Natural killer cell (primary cell): Measurements from ENCODE around the gene LYPD1. TPM values are rescaled to one million over a fixed set of nuclear protein-coding genes. Genes with fewer than 3 reads are reported as not detected.

Experiments
- ATAC-seq, 3 donors: fragments of 150-1000 bp in 2 of 3; fragments of 200-7000 bp in 1 of 3; cut with Tn5 transposase; 1 replicate in 1 of 3; 2 replicates in 2 of 3; pipeline ENCODE4 v1.10.0; 2021; ENCODE audit warnings: mild to moderate bottlenecking in 2 of 3, moderate library complexity in 2 of 3
- DNase-seq, 2 donors: peaks; one replicate each; pipeline versions ENCODE4 v3.0.0 to v3.0.0-alpha.2; 2013 to 2021; ENCODE audit warnings: mixed read lengths in 1 of 2
- H3K27ac ChIP-seq: one replicate; pipeline ENCODE4 v1.5.1; 2013; ENCODE audit warnings: mild to moderate bottlenecking, low read length
- H3K27me3 ChIP-seq: one replicate; pipeline ENCODE4 v1.6.1; 2013; ENCODE audit warnings: low read length; ENCODE audit not compliant: control insufficient read depth, insufficient read depth
- H3K36me3 ChIP-seq: one replicate; pipeline ENCODE4 v1.6.1; 2013; ENCODE audit warnings: low read length; ENCODE audit not compliant: control insufficient read depth, insufficient read depth
- H3K4me1 ChIP-seq: one replicate; pipeline ENCODE4 v1.6.1; 2013; ENCODE audit warnings: low read length; ENCODE audit not compliant: control insufficient read depth, insufficient read depth
- H3K4me3 ChIP-seq: one replicate; pipeline ENCODE4 v1.5.1; 2013; ENCODE audit warnings: low read length
- H3K9me3 ChIP-seq: one replicate; pipeline ENCODE4 v1.6.1; 2013; ENCODE audit warnings: low read length; ENCODE audit not compliant: control insufficient read depth, insufficient read depth
- H3K27ac Mint-ChIP-seq, 2 donors: one replicate each; pipeline ENCODE4 v1.8.0; 2022; ENCODE audit warnings: mild to moderate bottlenecking in 2 of 2, mixed read lengths in 2 of 2, moderate library complexity in 1 of 2
- H3K27me3 Mint-ChIP-seq, 2 donors: one replicate each; pipeline ENCODE4 v1.8.0; 2022; ENCODE audit warnings: low read depth in 2 of 2, mixed read lengths in 2 of 2
- H3K36me3 Mint-ChIP-seq: one replicate; pipeline ENCODE4 v1.8.0; 2022; ENCODE audit warnings: mixed read lengths
- H3K4me1 Mint-ChIP-seq, 2 donors: one replicate each; pipeline ENCODE4 v1.8.0; 2022; ENCODE audit warnings: mixed read lengths in 2 of 2
- H3K4me3 Mint-ChIP-seq: one replicate; pipeline ENCODE4 v1.8.0; 2022; ENCODE audit warnings: mild to moderate bottlenecking, moderate library complexity, mixed read lengths
- H3K9me3 Mint-ChIP-seq, 2 donors: one replicate each; pipeline ENCODE4 v1.8.0; 2022; ENCODE audit warnings: mixed read lengths in 2 of 2
- WGBS: methylation state at CpG from one replicate; pipeline ENCODE4 v1.1.7; 2013; ENCODE audit warnings: missing lambda C conversion rate; ENCODE audit not compliant: insufficient coverage; 5-methylcytosine and 5-hydroxymethylcytosine counted together
- intact Hi-C: fragments of 100-400 bp; cut with micrococcal nuclease; formaldehyde crosslinking; loops from one replicate; pipeline ENCODE4 v1.14.2; 2022
- total RNA-seq, 4 donors: library from RNA; stranded (reverse); fragments of 120-200 nt in 1 of 4; gene quantifications; one replicate each; pipeline versions ENCODE4 v1.2.3 to v1.2.4, GENCODE V29; 2013 to 2022
- TF ChIP-seq, protein P1 (sequence below): fragments of 200-600 bp; IDR thresholded peaks from one replicate; pipeline ENCODE4 v1.8.0; 2022; ENCODE audit warnings: antibody characterized with exemption

The LYPD1 gene
- total RNA-seq, 3 donors from 2014 or later (not counting 1 experiment from before 2014, with no cell fraction given), result not detected

DNA sequence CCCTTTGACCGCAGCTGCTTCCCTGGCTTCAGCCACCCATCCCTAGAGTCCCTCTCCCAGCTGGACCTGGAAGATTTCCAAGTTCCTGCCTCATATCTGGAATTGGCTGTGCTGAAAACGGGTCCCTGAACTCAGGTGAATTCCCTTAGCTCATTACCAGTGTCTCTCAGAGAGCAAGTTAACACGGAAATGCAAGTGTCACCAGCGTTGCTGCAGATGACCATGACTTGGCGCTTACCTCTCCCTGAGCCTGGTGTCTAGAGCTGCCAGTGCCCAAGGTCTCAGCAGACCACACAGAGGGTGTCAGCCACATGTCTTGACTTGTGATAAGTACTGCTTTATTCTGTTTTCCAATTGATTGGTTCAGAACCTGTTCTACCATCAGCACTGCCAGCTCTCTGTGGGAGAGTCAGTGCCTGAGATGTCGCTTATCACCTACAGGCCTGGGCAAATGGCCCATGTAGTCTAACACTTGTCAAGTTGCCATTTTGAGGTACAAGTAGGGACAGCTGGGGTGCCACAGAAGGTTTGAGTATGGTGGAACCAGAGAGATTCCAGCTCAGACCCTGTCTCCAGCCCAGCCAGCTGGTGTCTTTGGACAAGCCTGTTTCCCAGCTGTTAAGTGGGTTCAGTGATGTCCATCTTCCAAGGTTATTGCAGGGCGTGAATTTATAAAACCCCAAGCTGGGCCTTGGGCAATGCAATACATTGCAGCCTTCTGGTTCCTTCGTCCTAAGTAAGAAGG, 48.7 kb downstream of the LYPD1 start:
- H3K4me1 Mint-ChIP-seq, result no peaks in the 10 kb centered on the region
- Histone ChIP-seq H3K4me3 (no peak overlapping the region), H3K36me3 (no peaks in the 10 kb centered on the region), H3K27ac (no peak overlapping the region), H3K9me3 (peaks cover 5% of the 10 kb centered on the region), H3K27me3 (no peaks in the 10 kb centered on the region), H3K4me1 (no peaks in the 10 kb centered on the region)
- H3K27me3 Mint-ChIP-seq, result no peaks in the 10 kb centered on the region
- intact Hi-C loops, result no loop called here
- H3K9me3 Mint-ChIP-seq, result peaks cover 2 to 7% of the 10 kb centered on the region in 2 donors
- no peak for DNase-seq
- no peaks in the 10 kb centered on the region for H3K36me3 Mint-ChIP-seq
- WGBS, result 84% methylated on average over 8 of the region's 8 CpGs
- TF ChIP-seq, protein P1, sequence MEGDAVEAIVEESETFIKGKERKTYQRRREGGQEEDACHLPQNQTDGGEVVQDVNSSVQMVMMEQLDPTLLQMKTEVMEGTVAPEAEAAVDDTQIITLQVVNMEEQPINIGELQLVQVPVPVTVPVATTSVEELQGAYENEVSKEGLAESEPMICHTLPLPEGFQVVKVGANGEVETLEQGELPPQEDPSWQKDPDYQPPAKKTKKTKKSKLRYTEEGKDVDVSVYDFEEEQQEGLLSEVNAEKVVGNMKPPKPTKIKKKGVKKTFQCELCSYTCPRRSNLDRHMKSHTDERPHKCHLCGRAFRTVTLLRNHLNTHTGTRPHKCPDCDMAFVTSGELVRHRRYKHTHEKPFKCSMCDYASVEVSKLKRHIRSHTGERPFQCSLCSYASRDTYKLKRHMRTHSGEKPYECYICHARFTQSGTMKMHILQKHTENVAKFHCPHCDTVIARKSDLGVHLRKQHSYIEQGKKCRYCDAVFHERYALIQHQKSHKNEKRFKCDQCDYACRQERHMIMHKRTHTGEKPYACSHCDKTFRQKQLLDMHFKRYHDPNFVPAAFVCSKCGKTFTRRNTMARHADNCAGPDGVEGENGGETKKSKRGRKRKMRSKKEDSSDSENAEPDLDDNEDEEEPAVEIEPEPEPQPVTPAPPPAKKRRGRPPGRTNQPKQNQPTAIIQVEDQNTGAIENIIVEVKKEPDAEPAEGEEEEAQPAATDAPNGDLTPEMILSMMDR, result no peak
- ATAC-seq, result no peak
- no peak overlapping the region for H3K4me3 Mint-ChIP-seq
- H3K27ac Mint-ChIP-seq, result no peak overlapping the region

DNA sequence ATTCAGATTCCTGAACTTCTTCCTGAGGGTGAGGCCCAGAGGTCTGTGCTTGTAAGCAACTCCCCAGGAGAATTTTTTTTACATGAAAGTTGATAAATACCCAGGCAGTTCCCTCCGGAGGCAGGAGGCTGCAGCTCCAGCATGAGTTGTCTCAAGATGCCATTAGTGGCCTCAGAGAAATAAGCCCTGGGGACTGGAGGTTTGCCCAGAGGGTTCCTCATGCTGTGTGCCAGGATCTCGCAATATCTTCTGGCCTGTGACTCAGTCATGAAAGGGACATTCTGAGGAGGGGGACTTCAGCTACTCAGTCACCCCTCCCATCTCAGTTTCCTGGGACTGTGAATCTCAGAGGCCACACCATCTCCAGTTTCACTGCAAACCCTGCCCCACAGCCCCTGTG, 49.9 kb downstream of the LYPD1 start:
- TF ChIP-seq, protein P1, result no peak

DNA sequence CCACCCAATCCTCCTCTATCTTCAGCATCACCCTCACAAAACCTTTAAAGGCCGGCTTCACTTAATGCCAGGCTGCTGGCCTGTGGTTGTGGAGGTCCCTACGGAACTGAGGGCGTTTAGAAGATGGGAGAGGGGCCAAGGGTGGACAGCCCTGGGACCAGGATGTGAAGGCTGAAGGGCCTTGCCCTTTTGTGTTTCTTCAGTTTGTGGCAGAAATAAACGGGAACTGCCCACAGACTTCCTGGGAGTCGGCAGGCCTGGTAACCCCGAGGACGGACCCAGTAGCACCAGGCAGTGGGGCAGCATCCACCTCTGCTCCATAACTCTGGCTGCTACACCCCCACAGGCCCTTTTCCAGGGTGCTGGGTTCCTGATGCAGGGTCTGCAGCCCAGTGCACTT, 51.3 kb downstream of the LYPD1 start:
- TF ChIP-seq, protein P1, result no peak
- no peak for ATAC-seq
- Mint-ChIP-seq H3K27ac (no peak overlapping the region), H3K9me3 (peaks cover 0 to 3% of the 10 kb centered on the region in 2 donors), H3K27me3 (no peaks in the 10 kb centered on the region), H3K4me3 (no peak overlapping the region), H3K4me1 (no peaks in the 10 kb centered on the region), H3K36me3 (no peaks in the 10 kb centered on the region)
- Histone ChIP-seq H3K27ac (no peak overlapping the region), H3K9me3 (peaks cover 5% of the 10 kb centered on the region), H3K4me3 (no peak overlapping the region), H3K4me1 (no peaks in the 10 kb centered on the region), H3K27me3 (no peaks in the 10 kb centered on the region), H3K36me3 (no peaks in the 10 kb centered on the region)
- intact Hi-C loops, result no loop called here
- no peak for DNase-seq
- WGBS, result 84% methylated on average over 7 of the region's 7 CpGs

More for the DNA sequence above, 49.9 kb downstream of the LYPD1 start:
- H3K4me1 Mint-ChIP-seq, result no peaks in the 10 kb centered on the region
- Histone ChIP-seq H3K36me3 (no peaks in the 10 kb centered on the region), H3K4me1 (no peaks in the 10 kb centered on the region), H3K27me3 (no peaks in the 10 kb centered on the region), H3K9me3 (peaks cover 5% of the 10 kb centered on the region), H3K4me3 (no peak overlapping the region), H3K27ac (no peak overlapping the region)
- no peaks in the 10 kb centered on the region for H3K27me3 Mint-ChIP-seq
- intact Hi-C loops, result no loop called here
- H3K27ac Mint-ChIP-seq, result no peak overlapping the region
- H3K4me3 Mint-ChIP-seq, result no peak overlapping the region
- H3K36me3 Mint-ChIP-seq, result no peaks in the 10 kb centered on the region
- 78% methylated on average over 2 of the region's 2 CpGs for WGBS
- DNase-seq, result no peak
- peaks cover 2 to 7% of the 10 kb centered on the region in 2 donors for H3K9me3 Mint-ChIP-seq
- ATAC-seq, result no peak

DNA sequence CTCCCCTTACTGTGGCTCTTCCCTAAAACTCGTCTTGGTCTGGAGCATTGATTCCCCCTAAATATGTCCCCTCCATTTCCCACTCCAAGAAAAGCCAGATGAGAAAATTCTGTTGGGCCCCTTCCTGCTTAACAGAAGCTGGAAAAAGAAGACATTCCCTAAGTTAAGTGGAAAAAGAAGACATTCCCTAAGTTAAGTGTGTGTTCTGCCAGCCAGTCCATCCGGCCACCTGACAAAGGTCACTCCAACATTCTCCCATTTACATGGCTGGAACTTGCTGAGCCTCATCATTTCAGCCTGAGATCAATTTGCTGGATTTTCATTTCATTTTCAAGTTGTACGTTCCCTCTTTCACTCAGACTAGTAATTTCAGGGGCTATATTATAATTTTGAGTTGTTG, 52.0 kb downstream of the LYPD1 start:
- Histone ChIP-seq H3K4me1 (no peaks in the 10 kb centered on the region), H3K27ac (no peak overlapping the region), H3K9me3 (peaks cover 5% of the 10 kb centered on the region), H3K36me3 (no peaks in the 10 kb centered on the region), H3K27me3 (no peaks in the 10 kb centered on the region), H3K4me3 (no peak overlapping the region)
- Mint-ChIP-seq H3K4me1 (no peaks in the 10 kb centered on the region), H3K27me3 (no peaks in the 10 kb centered on the region), H3K4me3 (no peak overlapping the region), H3K27ac (no peak overlapping the region), H3K36me3 (no peaks in the 10 kb centered on the region), H3K9me3 (peaks cover 0 to 3% of the 10 kb centered on the region in 2 donors)
- 88% methylated on average over 3 of the region's 3 CpGs for WGBS
- TF ChIP-seq, protein P1, result no peak
- intact Hi-C loops, result no loop called here
- ATAC-seq (no peak), DNase-seq (no peak)
